NB4 (cell line): ENCODE results near the gene LCAT.

Experiments used
- DNase-seq: peaks from one replicate; pipeline ENCODE4 v3.0.0; 2010; ENCODE audit warnings: low read depth
- H3K4me3 ChIP-seq: one replicate; pipeline ENCODE4 v1.5.1; 2011; ENCODE audit warnings: mild to moderate bottlenecking, low read depth, low read length, moderate library complexity
- MYC ChIP-seq: IDR thresholded peaks from 2 replicates; pipeline ENCODE4 v1.6.1; 2011; ENCODE audit warnings: low read depth, low read length
- POLR2A ChIP-seq: IDR thresholded peaks from 2 replicates; pipeline ENCODE4 v1.6.1; 2011; ENCODE audit warnings: mild to moderate bottlenecking; ENCODE audit not compliant: insufficient read length; ENCODE audit errors: extremely low read depth
- TF ChIP-seq, protein P1 (sequence below): IDR thresholded peaks from one replicate; pipeline ENCODE4 v1.5.1; 2012; ENCODE audit warnings: low read depth, low read length
- TF ChIP-seq, protein P2 (sequence below): IDR thresholded peaks from 2 replicates; pipeline ENCODE4 v1.6.1; 2011; ENCODE audit warnings: low read depth, low read length

Gene LCAT

DNA sequence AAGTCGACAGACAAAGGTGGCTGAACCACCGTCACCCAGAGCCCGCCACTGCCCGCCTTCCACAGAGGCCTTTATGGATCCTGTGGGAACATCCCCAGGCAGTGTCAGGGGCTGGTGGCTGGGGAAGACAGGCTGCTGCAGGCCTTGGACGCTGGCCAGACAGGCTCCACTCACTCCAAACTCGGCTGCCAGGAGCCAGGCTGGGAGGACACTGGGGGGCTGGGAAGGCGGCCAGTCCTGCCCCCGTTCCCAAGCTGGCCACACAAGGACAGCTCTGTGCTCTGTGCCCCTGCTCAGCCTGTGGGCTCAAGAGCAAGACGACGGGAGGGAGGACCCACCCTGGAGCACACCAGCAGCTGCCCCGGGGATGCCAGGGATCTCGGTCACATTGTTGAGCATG lies 7.6 kb upstream of the LCAT start:
- no peak overlapping the region for H3K4me3 ChIP-seq
- DNase-seq = no peak
- no peak for TF ChIP-seq POLR2A
- TF ChIP-seq, protein P1, sequence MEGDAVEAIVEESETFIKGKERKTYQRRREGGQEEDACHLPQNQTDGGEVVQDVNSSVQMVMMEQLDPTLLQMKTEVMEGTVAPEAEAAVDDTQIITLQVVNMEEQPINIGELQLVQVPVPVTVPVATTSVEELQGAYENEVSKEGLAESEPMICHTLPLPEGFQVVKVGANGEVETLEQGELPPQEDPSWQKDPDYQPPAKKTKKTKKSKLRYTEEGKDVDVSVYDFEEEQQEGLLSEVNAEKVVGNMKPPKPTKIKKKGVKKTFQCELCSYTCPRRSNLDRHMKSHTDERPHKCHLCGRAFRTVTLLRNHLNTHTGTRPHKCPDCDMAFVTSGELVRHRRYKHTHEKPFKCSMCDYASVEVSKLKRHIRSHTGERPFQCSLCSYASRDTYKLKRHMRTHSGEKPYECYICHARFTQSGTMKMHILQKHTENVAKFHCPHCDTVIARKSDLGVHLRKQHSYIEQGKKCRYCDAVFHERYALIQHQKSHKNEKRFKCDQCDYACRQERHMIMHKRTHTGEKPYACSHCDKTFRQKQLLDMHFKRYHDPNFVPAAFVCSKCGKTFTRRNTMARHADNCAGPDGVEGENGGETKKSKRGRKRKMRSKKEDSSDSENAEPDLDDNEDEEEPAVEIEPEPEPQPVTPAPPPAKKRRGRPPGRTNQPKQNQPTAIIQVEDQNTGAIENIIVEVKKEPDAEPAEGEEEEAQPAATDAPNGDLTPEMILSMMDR = no peak

DNA sequence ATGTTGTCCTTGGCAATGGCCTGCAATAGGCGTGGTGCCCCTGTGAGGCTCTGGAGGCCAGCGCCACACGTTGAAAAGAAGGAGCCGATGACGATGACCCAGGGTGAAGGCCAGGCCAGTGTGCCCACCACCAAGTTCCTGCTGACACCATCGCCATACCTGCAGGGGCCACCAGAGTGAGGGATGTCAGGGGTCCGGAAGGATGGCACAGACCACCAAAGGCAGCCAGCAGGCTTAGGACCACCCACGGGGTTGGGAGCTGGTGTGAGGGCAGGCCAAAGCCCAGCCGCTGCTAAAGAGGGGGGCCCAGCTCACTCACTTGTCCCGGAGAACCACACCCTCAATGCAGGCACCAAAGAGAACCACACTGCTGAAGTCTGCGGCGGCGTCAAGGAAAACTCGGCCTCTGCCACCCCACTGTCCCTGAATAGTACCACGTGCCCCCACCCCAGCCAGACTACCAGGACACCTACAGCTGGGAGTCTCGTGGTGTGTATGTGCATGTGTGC lies 6.5 kb upstream of the LCAT start:
- DNase-seq = no peak
- no peak overlapping the region for H3K4me3 ChIP-seq
- TF ChIP-seq, protein P2, sequence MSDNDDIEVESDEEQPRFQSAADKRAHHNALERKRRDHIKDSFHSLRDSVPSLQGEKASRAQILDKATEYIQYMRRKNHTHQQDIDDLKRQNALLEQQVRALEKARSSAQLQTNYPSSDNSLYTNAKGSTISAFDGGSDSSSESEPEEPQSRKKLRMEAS = no peak
- TF ChIP-seq, protein P1 = no peak
- no peak for TF ChIP-seq MYC
- TF ChIP-seq POLR2A = no peak

DNA sequence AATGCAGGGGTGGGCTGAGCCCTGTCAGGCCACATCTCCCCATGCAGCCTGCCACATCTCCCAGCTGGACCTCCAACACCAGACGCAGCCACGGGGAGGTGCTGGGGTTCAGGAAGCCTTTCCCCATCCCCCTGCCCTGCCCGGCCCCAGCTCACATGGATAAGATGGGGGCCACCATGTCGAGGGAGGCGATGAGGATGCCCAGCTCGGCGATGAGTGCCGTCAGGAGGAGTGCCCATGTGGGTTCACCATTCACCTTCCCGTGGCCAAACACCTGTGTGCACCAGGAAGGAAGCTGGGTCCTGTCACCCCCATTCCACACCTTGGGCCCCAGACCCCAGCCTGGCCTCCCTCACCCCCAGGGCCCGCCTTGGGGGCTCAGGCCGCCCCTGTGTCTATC lies 5.7 kb upstream of the LCAT start:
- H3K4me3 ChIP-seq = no peak overlapping the region
- TF ChIP-seq POLR2A (no peak), MYC (no peak)
- TF ChIP-seq, protein P1 = no peak
- TF ChIP-seq, protein P2 = no peak
- no peak for DNase-seq

DNA sequence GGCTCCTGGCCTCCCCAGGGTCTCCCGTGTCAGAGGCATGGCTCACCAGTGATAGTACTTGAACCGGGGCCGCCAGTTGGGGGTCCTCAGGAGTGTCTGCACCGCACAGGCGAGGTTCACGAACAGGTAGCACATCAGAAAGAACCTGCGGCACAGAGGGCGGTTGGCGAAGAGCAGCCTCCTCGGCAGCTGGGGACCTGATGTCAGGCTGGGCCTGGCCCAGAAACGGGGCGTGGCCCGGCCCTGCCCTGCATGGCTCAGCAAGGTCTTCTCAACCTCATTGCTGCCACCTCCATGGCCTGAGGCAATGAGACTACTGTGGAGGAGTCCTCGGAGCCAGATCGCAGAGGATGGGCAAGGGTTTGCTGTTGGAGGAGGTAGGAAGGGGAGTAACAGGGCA lies 4.1 kb upstream of the LCAT start:
- DNase-seq = no peak
- no peak for TF ChIP-seq POLR2A
- no peak for TF ChIP-seq MYC
- TF ChIP-seq, protein P1 = no peak
- TF ChIP-seq, protein P2 = no peak
- H3K4me3 ChIP-seq = no peak overlapping the region

DNA sequence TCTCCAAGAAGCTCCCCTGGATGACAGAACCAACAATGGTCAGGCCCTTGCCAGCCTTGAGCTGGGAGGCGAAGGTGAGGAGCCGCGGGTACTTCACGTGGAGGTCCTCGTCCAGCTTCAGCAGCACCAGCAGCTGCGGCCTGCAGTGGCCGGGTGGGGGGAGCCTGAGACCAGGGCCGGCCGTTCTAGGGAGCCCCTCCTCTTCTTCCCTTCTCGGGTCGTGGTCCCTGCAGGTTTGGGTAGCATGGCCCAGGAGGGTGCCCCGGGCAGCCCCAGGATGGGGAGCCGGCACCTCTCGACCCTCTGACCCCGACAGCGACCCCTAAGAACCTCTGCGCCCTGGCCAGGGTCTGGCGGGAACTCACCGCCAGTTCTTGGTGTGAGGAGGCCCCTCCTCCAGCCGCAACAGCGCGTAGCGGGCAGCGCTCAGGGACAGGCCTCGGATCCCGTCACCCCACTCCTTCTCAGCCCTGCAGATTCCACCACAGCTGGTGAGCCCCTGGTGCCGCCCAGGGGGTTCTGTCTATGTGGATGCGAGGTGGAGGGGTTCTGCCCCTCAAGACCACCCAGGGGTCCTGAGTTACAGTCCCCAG lies 3.1 kb upstream of the LCAT start:
- TF ChIP-seq, protein P2 = no peak
- no peak for TF ChIP-seq POLR2A
- no peak for TF ChIP-seq MYC
- TF ChIP-seq, protein P1 = no peak
- no peak for DNase-seq
- no peak overlapping the region for H3K4me3 ChIP-seq

DNA sequence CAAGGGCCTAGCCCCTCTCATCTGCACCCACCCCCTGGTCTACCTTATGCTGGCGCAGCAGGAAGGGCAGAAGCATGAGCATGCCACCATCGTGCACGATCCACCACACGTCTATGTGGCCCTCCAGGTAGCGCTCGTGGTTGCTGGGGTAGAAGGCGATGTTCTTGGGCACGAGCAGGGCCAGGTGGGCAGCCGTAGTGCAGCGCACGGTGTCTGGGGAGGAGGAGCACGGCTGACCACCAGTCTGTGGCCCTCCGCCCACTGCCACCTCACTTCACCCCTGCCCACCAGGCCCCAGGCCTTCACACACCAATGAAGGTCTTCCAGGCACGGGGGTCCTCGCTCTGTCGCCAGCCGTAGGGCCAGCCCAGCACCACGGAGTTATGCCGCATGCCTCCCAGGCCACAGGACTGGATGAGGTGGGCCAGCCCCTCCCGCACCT lies 2.2 kb upstream of the LCAT start:
- no peak overlapping the region for H3K4me3 ChIP-seq

More for the DNA sequence above, 2.2 kb upstream of the LCAT start:
- DNase-seq = no peak
- TF ChIP-seq POLR2A (no peak), MYC (no peak)
- TF ChIP-seq, protein P1 = no peak
- TF ChIP-seq, protein P2 = no peak
